Activated CD4-positive, alpha-beta T cell treated with anti-CD3 and anti-CD28 coated beads, Interleukin-10, Interleukin-2, amounts not matched to agents 100 ng/mL and 50 ng/mL, durations not matched to agents 16 hours and 8 hours (primary cell): ENCODE results near the gene SLC22A2.

Experiments
- DNase-seq: peaks from one replicate; pipeline ENCODE4 v3.0.0-alpha.2; 2020

SLC22A2 gene

DNA sequence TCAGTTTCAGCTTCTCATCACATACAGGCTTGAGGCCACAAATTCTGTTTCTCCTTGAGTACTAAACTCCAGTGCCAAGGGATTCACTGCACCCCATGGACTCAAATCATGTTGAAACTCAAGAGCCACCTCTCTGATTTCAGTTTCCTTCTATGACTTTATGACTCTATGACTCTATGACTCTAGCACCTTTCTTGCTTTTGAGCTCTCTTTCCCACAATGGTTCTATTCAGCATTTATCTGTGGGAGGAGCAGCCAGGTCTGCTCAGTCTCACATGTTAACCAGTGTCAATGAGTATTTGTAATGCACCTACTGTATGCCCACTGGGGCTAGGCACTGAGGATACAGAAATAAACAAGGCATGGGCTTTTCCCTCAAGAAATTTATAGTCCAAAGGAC is 14.6 kb upstream of the SLC22A2 start:
- no peak for DNase-seq

DNA sequence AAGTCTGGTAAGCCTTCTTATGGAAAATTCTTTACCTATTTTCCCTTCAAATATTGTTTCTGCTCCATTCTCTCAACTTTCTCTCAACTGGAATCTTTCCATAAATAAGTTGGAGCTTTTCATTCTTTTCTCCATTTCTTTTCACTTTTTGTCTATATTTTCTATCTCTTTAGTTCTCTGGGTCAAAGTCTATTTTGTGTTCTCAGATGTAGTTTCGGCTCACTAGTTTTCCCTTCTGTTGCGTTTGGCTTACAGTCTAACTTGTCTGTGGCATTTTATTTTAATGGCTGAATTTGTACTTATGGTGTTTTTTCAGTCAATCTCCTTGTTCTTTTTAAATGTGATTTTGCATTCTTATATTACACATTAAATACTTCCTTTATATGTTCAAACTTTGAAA is 14.1 kb upstream of the SLC22A2 start:
- no peak for DNase-seq

GRCh38 chr6:160270347-160270746 is 11.7 kb upstream of the SLC22A2 start:
- no peak for DNase-seq

GRCh38 chr6:160269771-160270170 is 11.2 kb upstream of the SLC22A2 start:
- no peak for DNase-seq

DNA sequence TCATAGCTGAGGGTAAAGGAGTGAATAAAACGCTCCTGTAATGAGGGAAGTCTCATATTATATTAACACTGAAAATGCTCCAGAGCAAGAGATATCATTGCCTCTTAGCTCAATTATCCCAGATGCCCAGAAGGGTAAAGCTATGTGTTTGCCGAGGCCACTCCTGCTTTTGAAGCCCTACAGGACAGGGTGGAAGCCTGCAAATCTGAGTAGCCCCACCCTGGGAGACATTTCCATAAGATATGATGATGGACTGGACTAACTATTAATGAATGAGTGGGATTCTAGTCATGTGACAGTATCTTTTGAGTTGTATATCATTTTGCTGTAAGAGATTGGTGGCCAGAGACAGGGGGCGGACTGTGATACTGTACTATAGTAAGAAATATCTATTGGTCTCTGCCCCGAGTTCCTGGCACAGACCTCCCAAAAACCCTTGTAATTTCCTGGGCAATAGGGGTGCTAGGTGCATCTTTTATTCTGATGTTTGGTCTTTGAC is 10.5 kb upstream of the SLC22A2 start:
- DNase-seq = no peak

- no peak for DNase-seq
Observed at GRCh38 chr6:160267102-160267501, 8.5 kb upstream of the SLC22A2 start.

GRCh38 chr6:160265869-160266476 is 7.4 kb upstream of the SLC22A2 start:
- DNase-seq = no peak

DNA sequence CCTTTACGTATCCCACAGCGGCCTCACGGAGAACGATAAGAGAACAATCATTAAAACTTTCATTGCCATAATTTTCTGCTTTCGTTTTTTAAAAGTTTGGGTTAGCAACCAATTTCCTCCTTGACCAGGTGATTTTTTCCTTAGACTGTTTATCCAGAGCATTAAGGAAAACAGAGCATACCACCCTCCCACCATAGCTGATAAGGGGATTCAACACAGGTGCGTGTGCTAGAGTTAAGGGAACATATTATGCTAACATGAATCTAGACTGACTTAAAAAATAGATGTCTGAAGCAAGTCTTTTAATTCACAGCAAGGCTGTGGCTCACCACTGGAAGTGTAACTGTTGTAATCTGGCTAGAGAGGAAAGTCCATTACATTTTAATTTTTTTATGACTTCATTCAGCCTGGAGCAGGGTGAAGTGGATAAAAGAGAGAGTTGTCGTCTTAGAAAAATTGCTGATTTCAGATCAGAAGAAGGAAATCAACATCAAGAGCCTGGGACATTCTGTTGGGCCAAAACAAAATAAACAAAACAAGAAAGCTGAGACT is 5.5 kb upstream of the SLC22A2 start:
- no peak for DNase-seq

GRCh38 chr6:160263196-160263939 is 4.7 kb upstream of the SLC22A2 start:
- no peak for DNase-seq

- DNase-seq = no peak
Observed at GRCh38 chr6:160261991-160262680, 3.5 kb upstream of the SLC22A2 start.

- DNase-seq = no peak
Observed at GRCh38 chr6:160260803-160261450, 2.3 kb upstream of the SLC22A2 start.

DNA sequence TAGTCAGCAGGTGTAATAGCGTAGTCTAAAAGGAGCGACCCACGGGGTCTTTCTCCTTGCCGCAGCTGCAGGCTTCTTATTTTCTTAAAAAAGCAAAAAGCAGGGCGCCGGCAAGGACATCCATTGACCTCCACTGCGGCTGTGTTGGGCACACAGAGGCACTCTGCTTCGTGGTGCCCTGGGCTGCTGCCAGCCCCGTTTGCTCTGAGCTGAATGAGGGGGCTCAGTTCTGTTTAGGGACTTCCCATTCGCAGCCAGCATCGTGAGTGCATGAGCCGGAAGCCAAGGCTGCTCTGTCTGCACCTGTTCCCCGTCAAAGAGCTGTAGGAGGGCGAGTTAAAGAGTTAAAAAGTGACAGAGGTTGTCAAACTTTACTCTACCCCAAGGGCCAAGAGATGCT is 1.7 kb upstream of the SLC22A2 start:
- no peak for DNase-seq

DNA sequence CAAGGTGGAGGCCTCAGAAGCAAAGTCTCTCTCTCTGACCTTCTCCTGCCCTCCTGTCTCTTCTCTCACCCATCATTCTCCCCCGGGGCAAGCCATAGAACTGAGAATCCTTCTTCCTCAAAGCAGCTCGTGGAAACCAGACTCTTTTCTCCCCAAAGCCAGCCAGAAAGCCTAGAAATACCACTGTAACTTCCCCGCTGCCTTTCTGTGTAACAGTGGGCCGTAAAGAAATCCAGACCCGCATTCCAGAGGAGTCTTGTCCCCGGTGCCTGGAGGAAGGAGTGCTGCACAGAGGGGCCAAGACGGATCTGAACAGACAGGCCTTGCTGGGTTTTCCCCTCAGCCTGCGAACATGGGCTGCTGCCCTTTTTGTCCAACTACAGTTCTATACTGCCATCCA is 977 bp upstream of the SLC22A2 start:
- DNase-seq = no peak

DNA sequence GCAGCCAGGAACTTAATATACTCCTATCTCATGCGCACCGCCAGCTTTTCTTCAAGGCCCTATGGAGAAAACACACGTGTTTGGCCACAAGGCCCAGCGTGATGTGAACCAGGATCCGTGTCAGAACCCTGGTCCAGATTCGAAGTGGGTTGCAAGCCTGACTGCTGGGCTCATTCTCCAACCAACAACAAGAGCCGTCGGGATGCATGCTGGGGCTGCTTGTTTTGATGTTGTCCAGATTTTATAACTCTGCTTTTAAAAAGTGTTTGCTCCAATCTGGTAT is 463 bp upstream of the SLC22A2 start:
- DNase-seq = no peak

GRCh38 chr6:160256445-160256844 is 2.2 kb downstream of the SLC22A2 start:
- no peak for DNase-seq

GRCh38 chr6:160254467-160255312 is 3.9 kb downstream of the SLC22A2 start:
- no peak for DNase-seq

DNA sequence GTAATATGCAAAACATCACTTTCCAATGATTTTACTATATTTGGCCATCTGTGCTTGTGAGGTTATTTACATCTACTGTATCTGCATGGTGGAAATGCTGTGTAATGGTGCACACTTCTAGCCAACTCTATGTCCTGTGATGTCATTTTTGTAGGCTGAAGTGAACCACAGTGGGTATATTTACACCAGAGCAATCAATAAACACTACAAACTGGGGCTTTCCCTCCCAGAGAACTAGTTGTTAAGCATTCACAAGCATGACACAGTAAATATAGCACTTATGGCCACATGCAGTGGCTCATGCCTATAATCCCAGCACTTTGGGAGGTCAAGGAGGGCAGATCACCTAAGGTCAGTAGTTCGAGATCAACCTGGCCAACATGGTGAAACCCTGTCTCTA is 4.9 kb downstream of the SLC22A2 start:
- peak; percentile 8 for DNase-seq

DNA sequence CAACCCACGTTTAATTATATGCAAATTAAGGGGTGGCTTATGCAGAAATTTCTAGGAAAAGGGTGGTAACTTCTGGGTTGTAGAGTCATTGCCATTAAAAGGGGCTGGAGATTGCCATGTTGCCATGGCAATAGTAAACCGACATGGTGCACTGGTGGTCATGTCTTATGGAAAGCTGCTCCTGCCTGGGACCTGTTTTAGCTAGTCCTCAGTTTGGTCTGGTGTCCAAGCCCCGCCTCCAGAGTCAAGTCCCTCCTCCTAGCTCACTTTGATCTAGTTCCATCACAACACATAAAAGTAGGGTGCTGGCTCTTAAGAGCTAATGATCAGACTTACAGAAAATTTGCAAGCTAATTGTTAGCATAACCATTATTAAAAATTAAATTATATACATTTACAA is 5.3 kb downstream of the SLC22A2 start:
- no peak for DNase-seq

- DNase-seq = no peak
Observed at GRCh38 chr6:160252073-160252813, 6.4 kb downstream of the SLC22A2 start.

DNA sequence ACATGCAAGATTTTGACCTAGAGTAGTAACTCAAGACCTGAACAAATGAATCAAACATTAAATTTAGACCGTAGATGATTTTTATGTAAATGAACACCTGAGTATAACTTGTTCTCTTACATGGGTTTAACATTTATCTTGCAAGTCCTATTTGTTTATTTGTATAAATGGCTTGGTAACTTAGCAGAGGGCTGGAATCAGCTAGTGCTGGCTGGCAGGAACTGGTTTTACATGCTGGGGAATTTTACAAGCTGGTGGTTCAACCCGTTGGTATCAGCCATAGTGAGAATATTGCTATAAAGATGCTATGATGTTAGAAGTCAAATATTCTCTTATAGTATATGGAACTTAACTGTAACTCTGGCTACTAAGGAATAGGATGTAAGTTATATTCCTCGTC is 8.9 kb downstream of the SLC22A2 start:
- DNase-seq = no peak

- no peak for DNase-seq
Observed at GRCh38 chr6:160248538-160248937, 10.1 kb downstream of the SLC22A2 start.

DNA sequence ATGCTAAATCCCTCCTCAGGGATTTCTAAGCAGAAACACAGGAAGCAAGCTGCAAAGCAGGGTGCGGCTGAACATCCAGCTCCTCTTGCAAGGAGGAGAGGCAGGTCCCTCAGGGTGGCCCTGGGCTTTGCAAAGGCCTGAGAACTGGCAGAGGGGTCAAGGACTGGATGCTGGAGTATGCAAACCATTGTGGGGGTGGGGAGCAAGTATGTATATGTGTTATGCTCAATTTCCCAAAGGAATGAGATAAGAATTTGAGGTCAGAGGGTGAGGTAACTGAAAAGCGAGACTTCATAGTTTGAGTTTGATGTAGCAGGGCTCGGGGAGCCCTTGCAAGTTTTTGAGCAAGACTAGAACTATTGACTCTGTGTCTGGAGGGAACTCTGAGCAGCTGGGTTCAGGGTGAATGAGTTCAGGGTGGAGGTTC is 11.2 kb downstream of the SLC22A2 start:
- DNase-seq = no peak
